ENCODE data around the gene ALDH2.
"Not testable (repeated sequence)": the region's sequence is repeated elsewhere in the genome, so short reads cannot be mapped to it uniquely, and the experiment has no call there.

ALDH2 gene

DNA sequence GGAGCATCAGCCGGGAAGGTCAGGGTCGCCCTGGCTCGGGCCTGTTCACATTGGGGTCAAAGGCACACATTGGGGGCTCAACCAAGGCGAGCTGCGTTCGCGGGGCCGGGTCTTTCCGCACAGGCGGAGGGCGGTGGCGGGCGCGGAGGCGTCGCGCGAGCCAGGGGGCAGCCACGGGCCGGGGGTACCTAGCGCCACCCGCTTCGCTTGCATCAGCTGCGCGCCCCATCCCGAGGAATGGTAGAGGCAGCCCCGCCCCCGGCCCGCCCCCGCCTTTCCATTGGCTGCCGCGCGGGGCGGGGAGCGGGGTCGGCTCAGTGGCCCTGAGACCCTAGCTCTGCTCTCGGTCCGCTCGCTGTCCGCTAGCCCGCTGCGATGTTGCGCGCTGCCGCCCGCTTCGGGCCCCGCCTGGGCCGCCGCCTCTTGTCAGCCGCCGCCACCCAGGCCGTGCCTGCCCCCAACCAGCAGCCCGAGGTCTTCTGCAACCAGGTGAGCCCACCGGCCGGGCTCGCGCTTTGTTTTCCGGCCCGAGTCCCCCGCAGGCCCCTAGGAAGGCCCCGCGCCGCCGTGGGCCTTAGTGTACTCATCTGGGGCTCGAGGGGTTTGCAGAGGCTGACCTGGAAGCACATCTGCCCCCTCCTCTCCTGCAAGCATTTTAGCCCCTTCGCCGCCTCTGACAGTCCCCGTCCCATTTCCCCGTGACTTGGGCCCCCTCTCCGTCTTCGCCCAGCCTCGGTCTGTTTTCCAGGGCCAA lies at the start of gene ALDH2:
ALDH2 (plus strand) TSS at position 326 of the 754 bp plus-strand sequence; CDS start at position 376, 50 bp downstream.
- peak; percentile 87 for DNase-seq

GRCh38 chr12:111719316-111719715 lies 47.4 kb upstream of the ALDH2 start:
- DNase-seq: not testable (repeated sequence)

DNA sequence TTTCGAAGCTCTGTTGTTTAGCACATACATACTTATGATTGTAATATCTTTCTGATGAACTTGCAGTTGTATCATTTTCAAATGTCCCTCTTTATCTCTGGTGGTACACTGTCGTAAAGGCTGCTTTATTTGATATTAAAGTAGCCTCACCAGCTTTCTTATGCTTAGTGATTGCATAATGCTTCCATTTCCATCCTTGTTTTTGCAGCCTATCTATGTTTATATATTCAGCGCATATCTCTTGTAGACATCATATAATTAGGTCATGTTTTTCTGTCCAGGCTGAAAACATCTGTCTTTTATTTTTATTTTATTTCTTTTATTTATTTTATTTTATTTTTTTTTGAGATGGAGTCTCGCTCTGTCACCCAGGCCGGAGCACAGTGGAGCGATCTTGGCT lies 46.3 kb upstream of the ALDH2 start:
- no peak for DNase-seq

- DNase-seq: not testable (repeated sequence)
These were observed 42.9 kb upstream of the ALDH2 start for GRCh38 chr12:111723646-111724360.

DNA sequence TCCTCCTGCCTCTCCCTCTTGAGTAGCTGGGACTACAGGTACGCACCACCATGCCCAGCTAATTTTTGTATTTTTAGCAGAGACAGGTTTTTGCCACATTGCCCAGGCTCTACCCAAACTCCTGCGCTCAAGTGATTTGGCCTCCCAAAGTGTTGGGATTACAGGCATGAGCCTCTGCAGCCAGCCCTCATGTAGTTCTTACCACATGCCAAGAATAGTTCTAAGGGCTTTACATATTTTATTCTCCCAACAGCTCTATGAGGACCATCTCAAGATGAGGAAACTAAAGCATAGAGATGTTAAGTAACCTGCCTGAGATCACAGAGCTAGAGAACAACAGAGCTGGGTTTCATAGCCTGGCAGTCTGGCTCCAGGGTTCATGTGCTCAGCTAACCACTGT lies 37.9 kb upstream of the ALDH2 start:
- no peak for DNase-seq

- no peak for DNase-seq
These were observed 36.3 kb upstream of the ALDH2 start for GRCh38 chr12:111730420-111730819.

GRCh38 chr12:111732786-111733185 lies 33.9 kb upstream of the ALDH2 start:
- no peak for DNase-seq

- DNase-seq: no peak
These were observed 33.3 kb upstream of the ALDH2 start for GRCh38 chr12:111733340-111733915.

DNA sequence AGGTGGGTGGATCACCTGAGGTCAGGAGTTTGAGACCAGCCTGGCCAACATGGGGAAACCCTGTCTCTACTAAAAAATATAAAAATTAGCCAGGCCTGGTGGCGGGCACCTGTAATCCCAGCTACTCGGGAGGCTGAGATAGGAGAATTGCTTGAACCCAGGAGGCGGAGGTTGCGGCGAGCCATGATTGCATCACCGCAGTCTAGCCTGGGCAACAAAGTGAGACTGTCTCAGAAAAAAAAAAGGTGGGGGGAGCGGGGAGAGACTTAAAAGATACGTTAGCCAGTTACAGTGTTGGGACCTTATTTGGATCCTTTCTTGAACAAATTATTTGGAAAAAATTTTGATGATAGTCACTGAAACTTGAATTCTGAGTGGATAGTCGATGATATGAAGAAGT lies 27.2 kb upstream of the ALDH2 start:
- not testable (repeated sequence) for DNase-seq

- DNase-seq: no peak
These were observed 25.4 kb upstream of the ALDH2 start for GRCh38 chr12:111741235-111741812.

- DNase-seq: no peak
These were observed 21.5 kb upstream of the ALDH2 start for GRCh38 chr12:111745211-111745610.

DNA sequence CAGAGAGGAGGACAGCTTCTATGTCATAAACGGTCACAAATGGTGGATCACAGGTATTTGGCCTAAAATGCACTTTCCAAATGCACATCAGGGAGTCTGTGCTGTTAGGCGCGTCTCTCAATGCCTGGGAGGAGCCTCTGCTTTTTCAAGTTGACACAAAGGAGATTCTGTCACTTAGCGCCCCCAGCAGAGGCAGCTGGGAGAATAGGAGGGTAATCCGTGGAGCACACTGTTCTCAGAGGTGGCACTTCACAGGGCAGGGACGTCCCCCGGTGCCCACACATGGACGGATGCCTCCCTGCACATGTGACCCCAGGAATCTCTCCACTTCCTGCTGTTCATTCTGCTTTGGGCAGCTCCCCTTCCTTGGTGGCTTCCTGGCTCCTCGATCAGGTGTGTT lies 19.4 kb upstream of the ALDH2 start:
- no peak for DNase-seq

GRCh38 chr12:111748151-111748672 lies 18.5 kb upstream of the ALDH2 start:
- DNase-seq: no peak

DNA sequence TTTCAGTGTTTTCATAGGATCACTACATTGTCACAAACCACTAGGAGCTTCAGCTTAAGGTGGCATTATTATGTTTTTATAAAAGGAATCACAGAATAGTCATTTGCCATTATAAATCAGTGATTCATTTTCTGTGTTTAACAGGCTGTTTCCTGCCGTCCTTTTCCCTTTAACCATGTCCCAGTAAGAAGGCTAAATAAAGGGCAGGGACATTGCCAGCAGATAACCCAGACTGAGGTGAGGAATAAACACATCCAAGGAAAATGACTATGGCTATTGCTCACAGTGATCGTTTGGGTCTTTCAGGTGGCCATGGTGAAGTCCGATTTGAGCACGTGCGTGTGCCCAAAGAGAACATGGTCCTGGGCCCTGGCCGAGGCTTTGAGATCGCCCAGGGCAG lies 17.9 kb upstream of the ALDH2 start:
- no peak for DNase-seq

GRCh38 chr12:111749391-111749790 lies 17.3 kb upstream of the ALDH2 start:
- DNase-seq: no peak

GRCh38 chr12:111753144-111753881 lies 13.4 kb upstream of the ALDH2 start:
- peak; percentile 52 for DNase-seq

DNA sequence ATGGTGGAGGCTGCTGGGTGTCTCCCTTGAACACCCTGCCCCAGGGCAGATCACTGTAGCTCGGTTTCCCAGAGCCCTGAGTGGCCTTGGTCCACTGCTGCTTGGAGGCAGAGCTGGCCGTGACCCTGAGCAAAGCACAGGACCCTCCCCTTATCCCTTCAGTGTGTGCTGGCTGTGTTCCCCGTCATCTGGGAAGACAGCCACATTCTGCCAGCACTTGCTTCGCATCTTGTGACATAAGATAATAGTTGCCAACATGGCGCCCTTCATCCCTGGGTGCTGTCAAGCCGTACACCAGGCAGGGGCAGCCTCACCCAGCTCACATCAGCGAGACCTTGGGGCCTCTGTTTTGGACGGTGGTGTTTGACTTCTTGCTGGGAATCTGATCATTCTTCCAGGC lies 12.1 kb upstream of the ALDH2 start:
- no peak for DNase-seq

DNA sequence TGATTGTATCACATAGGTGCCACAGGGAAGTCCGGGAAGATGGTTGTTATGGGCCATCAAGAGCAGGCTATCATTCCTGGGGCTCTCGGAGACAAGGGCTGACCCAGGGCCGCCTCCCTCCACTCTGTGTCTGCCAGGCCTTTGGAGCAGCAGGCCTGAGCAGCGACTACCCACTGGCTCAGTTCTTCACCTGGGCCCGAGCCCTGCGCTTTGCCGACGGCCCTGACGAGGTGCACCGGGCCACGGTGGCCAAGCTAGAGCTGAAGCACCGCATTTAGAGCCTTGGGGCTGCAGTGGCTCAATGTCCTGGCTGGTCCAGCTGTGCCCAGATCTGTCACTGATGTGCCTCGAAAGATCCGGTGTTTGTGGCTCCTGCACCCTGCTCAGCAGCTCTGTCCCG lies 10.5 kb upstream of the ALDH2 start:
- DNase-seq: no peak

GRCh38 chr12:111756681-111757080 lies 10.1 kb upstream of the ALDH2 start:
- no peak for DNase-seq

GRCh38 chr12:111757361-111758119 lies 9.2 kb upstream of the ALDH2 start:
- no peak for DNase-seq

GRCh38 chr12:111758120-111758561 lies 8.6 kb upstream of the ALDH2 start:
- DNase-seq: no peak

- DNase-seq: no peak
These were observed 7.5 kb upstream of the ALDH2 start for GRCh38 chr12:111759271-111759670.

All from retina (tissue), 1 donor.